GM21723 (cell line): ENCODE measurements around the gene SUN1.

ENCODE experiments used
- ATAC-seq: cut with Tn5 transposase; IDR thresholded peaks from one replicate; pipeline ENCODE4 v1.9.1; 2021; ENCODE audit warnings: mild to moderate bottlenecking, moderate library complexity; ENCODE audit not compliant: unreplicated experiment

Gene SUN1

GRCh38 chr7:888081-889024 is 56.1 kb downstream of the SUN1 start:
- ATAC-seq = no peak

- ATAC-seq = no peak
Measured at GRCh38 chr7:889025-889390, 56.7 kb downstream of the SUN1 start.

GRCh38 chr7:889391-889790 is 57.1 kb downstream of the SUN1 start:
- no peak for ATAC-seq

GRCh38 chr7:890868-891267 is 58.6 kb downstream of the SUN1 start:
- no peak for ATAC-seq

- ATAC-seq = no peak
Measured at GRCh38 chr7:891291-891690, 59.0 kb downstream of the SUN1 start.

GRCh38 chr7:891805-892204 is 59.5 kb downstream of the SUN1 start:
- no peak for ATAC-seq

- no peak for ATAC-seq
Measured at GRCh38 chr7:892648-893593, 60.6 kb downstream of the SUN1 start.

- no peak for ATAC-seq
Measured at GRCh38 chr7:893686-894085, 61.4 kb downstream of the SUN1 start.

GRCh38 chr7:894164-894867 is 62.0 kb downstream of the SUN1 start:
- no peak for ATAC-seq

- ATAC-seq = no peak
Measured at GRCh38 chr7:894927-895450, 62.7 kb downstream of the SUN1 start.

- ATAC-seq = no peak
Measured at GRCh38 chr7:895451-896052, 63.3 kb downstream of the SUN1 start.

- ATAC-seq = no peak
Measured at GRCh38 chr7:896346-897075, 64.2 kb downstream of the SUN1 start.

GRCh38 chr7:897086-897485 is 64.8 kb downstream of the SUN1 start:
- no peak for ATAC-seq

- no peak for ATAC-seq
Measured at GRCh38 chr7:897771-898376, 65.6 kb downstream of the SUN1 start.

GRCh38 chr7:898460-898854 is 66.2 kb downstream of the SUN1 start:
- ATAC-seq = no peak

- no peak for ATAC-seq
Measured at GRCh38 chr7:898855-899681, 66.8 kb downstream of the SUN1 start.

GRCh38 chr7:899806-900205 is 67.5 kb downstream of the SUN1 start:
- no peak for ATAC-seq

- no peak for ATAC-seq
Measured at GRCh38 chr7:900331-901040, 68.2 kb downstream of the SUN1 start.
